ENCODE results near the gene SLC17A6.

DNA sequence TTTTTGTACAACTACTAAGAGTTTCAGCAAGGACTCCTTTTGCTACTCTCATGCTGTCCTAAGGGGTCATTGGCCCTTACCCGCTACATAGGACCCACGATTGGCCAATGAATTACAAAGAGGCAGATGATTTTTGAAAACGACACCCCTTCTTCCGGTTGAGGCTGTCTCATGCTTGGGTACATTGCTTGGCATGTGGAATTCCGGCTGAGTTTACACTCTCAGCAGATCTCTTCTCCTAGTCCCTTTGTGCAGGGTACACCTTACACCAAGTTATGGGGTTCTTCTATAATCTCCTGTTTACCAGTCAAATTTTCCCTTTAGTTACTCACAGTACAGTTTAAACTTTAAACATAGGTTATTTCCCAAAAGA is 52.1 kb downstream of the SLC17A6 start:
- TF ChIP-seq CTCF (IDR thresholded peaks at IDR 0.05) (no peak), POLR2AphosphoS5 (IDR thresholded peaks at IDR 0.05; ENCODE audit: insufficient read depth in 1 of 2, low read depth in 1 of 2) (no peak)

Measured in vagina (tissue), 2 donors.